ENCODE data around the gene OSBPL5.

OSBPL5 gene

GRCh38 chr11:3206156-3206921 is 41.2 kb upstream of the OSBPL5 start:
- TF ChIP-seq CTCF (conservative IDR thresholded peaks at IDR 0.05; ENCODE audit: low read length) (no peak), EZH2phosphoT487 (IDR thresholded peaks at IDR 0.05; ENCODE audit: borderline replicate concordance) (no peak)
- H2AFZ ChIP-seq (ENCODE audit: low read length): no peak overlapping the region

DNA sequence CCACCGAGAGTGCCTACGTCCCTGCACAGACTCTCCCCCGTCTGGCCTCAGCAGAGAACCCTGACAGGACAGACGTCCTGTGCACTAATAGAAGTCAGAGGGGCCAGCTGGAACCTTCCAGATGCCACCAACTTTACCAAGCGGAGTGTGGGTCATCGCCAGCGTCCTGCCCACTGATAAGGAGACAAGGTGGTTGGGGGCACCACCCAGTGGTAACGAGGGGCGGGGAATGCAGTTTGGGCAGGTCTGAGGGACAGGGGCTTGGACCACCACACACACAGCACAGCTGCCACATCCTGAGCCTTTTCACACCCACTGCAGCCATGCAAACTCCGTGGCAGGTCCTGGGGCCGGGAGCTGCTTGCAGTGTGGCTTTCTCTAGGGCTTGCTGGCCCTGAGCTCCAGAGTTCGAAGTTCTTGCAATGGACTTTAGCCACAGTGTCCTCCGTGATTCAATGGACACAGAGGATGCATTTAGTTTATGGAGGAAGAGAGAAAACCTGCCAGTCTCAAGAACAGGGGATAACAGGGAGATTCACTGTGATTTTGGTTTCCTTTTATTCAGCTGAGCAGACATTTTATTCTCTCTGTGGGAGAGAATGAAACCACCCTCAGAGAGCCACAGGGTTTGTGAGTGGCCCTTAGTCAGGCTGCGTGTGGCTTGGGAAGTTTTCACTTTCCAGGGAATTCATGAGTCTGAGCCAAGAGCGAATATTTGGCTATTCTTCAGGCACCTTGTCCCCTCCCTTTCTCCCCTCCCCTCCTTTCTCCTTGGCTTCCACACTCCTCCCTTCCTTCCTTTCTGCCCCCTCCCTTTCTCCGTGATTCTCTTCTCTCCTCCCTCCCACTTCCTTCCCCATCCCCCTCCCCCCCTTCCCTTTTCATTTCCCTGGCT is 40.4 kb upstream of the OSBPL5 start:
- Histone ChIP-seq H3K9me2 (replicated peaks; ENCODE audit: low read depth, low read length) (no peaks in the 10 kb centered on the region), H2AFZ (ENCODE audit: low read length) (no peak overlapping the region), H3K9me3 (ENCODE audit: insufficient read depth, low read depth, low read length) (no peaks in the 10 kb centered on the region), H3K4me1 (ENCODE audit: insufficient read depth, low read length, poor library complexity, severe bottlenecking) (peaks cover 24% of the 10 kb centered on the region), H3F3A (ENCODE audit: low read depth) (no peaks in the 10 kb centered on the region), H3K79me2 (ENCODE audit: insufficient read depth, low read length) (no peaks in the 10 kb centered on the region), H3K9ac (ENCODE audit: low read depth, low read length, poor library complexity, severe bottlenecking) (no peak overlapping the region), H4K20me1 (ENCODE audit: insufficient read depth, low read length, poor library complexity, severe bottlenecking) (no peaks in the 10 kb centered on the region), H3K4me3 (ENCODE audit: low read length, poor library complexity, severe bottlenecking) (no peak overlapping the region), H3K27me3 (ENCODE audit: insufficient read depth, low read length, poor library complexity, severe bottlenecking) (no peaks in the 10 kb centered on the region), H3K4me2 (ENCODE audit: low read depth, low read length, poor library complexity, severe bottlenecking) (no peak overlapping the region), H3K36me3 (ENCODE audit: insufficient read depth, low read length) (no peaks in the 10 kb centered on the region)
- TF ChIP-seq EZH2phosphoT487 (IDR thresholded peaks at IDR 0.05; ENCODE audit: borderline replicate concordance): no peak
- TF ChIP-seq CTCF (conservative IDR thresholded peaks at IDR 0.05; ENCODE audit: low read length): no peak

More at GRCh38 chr11:3206156-3206921, 41.2 kb upstream of the OSBPL5 start:
- peaks cover 24% of the 10 kb centered on the region for H3K4me1 ChIP-seq (ENCODE audit: insufficient read depth, low read length, poor library complexity, severe bottlenecking)
- no peaks in the 10 kb centered on the region for H3F3A ChIP-seq (ENCODE audit: low read depth)
- no peaks in the 10 kb centered on the region for H3K79me2 ChIP-seq (ENCODE audit: insufficient read depth, low read length)
- no peaks in the 10 kb centered on the region for H3K9me2 ChIP-seq (replicated peaks; ENCODE audit: low read depth, low read length)
- 0 out of 2 replicates have a peak, but pooled peaks cover 3% of the 10 kb centered on the region for H3K9me3 ChIP-seq (ENCODE audit: insufficient read depth, low read depth, low read length)
- H4K20me1 ChIP-seq (ENCODE audit: insufficient read depth, low read length, poor library complexity, severe bottlenecking): no peaks in the 10 kb centered on the region
- H3K4me2 ChIP-seq (ENCODE audit: low read depth, low read length, poor library complexity, severe bottlenecking): no peak overlapping the region
- no peaks in the 10 kb centered on the region for H3K36me3 ChIP-seq (ENCODE audit: insufficient read depth, low read length)
- no peak overlapping the region for H3K9ac ChIP-seq (ENCODE audit: low read depth, low read length, poor library complexity, severe bottlenecking)
- no peak overlapping the region for H3K4me3 ChIP-seq (ENCODE audit: low read length, poor library complexity, severe bottlenecking)
- H3K27me3 ChIP-seq (ENCODE audit: insufficient read depth, low read length, poor library complexity, severe bottlenecking): no peaks in the 10 kb centered on the region

DNA sequence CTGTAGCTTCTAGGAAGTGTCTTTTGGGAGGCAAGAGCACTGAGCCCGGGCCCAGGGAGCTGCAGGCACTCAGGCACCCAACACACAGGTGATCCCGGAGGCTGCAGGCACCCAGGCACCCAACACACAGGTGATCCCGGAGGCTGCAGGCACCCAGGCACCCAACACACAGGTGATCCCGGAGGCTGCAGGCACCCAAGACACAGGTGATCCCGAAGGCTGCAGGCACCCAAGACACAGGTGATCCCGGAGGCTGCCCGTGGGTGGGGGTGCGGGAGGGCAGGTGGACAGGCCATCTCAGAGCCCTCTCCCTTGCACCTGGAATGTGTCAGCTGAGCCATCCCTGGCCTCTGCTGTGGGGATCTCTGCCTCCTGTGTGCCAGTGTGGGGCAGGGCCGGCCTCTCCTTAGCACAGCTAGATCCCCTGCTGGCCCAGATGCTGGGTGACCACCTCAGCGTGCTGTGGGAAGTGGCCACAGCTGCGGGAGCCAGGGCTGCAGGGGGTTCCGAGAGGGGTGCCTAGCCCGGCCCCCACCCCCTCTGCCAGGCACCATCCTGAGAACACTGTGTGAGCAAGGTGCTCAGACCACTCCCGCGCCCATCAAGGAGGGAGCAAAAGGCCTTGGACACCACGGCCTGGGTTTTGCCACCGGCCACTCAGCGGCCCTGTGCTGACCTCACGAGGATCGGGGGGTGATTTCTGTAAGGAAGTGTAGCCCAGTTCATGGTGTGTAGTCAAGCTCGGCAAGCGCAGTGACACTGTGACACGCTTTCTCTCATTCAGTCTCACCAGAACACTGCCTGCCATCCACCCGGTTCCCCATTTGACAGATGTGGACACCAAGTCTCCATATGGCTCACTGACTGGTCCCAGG is 39.3 kb upstream of the OSBPL5 start:
- no peaks in the 10 kb centered on the region for H3K27me3 ChIP-seq (ENCODE audit: insufficient read depth, low read length, poor library complexity, severe bottlenecking)
- H3K9me2 ChIP-seq (replicated peaks; ENCODE audit: low read depth, low read length): no peaks in the 10 kb centered on the region

More for the DNA sequence above, 39.3 kb upstream of the OSBPL5 start:
- Histone ChIP-seq H3K9me3 (ENCODE audit: insufficient read depth, low read depth, low read length) (no peaks in the 10 kb centered on the region), H2AFZ (ENCODE audit: low read length) (no peak overlapping the region), H3K4me2 (ENCODE audit: low read depth, low read length, poor library complexity, severe bottlenecking) (no peak overlapping the region), H3K36me3 (ENCODE audit: insufficient read depth, low read length) (no peaks in the 10 kb centered on the region), H3F3A (ENCODE audit: low read depth) (no peaks in the 10 kb centered on the region), H3K4me1 (ENCODE audit: insufficient read depth, low read length, poor library complexity, severe bottlenecking) (peaks cover 22% of the 10 kb centered on the region), H3K9ac (ENCODE audit: low read depth, low read length, poor library complexity, severe bottlenecking) (no peak overlapping the region), H4K20me1 (ENCODE audit: insufficient read depth, low read length, poor library complexity, severe bottlenecking) (no peaks in the 10 kb centered on the region), H3K4me3 (ENCODE audit: low read length, poor library complexity, severe bottlenecking) (no peak overlapping the region), H3K79me2 (ENCODE audit: insufficient read depth, low read length) (no peaks in the 10 kb centered on the region)
- TF ChIP-seq CTCF (conservative IDR thresholded peaks at IDR 0.05; ENCODE audit: low read length) (no peak), EZH2phosphoT487 (IDR thresholded peaks at IDR 0.05; ENCODE audit: borderline replicate concordance) (no peak)

Measured in Loucy (cell line).